NCI-H345 (cell line): ENCODE measurements around the gene MED13L.

ENCODE experiments used
- DNase-seq: peaks from one replicate; lab custom pipeline; 2025; lab: John Stamatoyannopoulos, UW

MED13L gene

DNA sequence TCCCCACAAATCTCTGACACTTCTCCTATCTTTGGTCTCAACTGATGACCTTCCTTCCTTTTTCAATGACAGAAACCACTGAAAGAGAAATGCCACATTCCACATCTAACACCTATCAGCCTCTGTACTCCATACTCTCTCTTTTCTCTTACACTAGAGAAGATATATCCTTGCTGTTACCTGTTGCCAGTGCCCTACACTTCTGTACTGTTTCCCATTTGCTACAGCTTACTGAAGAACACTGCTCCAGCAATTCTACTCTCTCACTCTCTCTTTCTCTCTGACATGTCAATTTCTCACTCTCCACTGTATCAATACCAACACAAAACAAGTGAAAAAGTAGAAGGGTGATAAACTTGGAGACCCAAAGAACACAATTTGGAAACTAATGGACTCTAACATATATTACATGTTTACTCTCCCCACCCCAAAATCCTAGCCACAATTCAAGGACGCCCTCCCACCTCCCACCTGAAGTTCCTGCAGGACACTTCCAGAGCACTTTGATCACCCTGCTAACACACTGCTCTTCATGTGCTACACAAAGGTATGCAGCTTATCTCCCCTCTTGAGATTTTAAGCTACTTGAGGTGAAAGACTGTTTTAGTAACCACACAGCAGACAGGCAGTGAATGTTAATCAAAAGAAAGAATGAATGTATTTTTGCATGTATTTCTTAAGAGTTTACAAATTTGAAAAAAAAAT, 95.0 kb downstream of the MED13L start:
- no peak for DNase-seq

DNA sequence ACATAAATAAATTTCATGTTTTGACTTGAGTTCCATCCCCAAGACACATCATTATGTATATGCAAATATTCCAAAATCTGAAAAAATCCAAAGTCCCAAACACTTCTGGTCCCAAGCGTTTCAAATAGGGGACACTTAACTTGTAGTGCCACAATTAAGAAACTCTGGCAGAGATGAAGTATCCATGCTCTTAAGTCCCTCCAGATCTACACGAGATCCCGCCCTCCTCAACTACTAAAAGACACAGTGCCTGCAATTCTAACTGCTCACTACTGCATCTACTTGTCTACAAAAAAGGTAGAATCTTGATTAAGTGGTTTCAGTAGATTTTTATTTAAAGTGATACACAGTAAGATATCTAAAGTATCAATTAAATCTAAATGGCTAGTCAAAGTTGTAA, 97.0 kb downstream of the MED13L start:
- no peak for DNase-seq

DNA sequence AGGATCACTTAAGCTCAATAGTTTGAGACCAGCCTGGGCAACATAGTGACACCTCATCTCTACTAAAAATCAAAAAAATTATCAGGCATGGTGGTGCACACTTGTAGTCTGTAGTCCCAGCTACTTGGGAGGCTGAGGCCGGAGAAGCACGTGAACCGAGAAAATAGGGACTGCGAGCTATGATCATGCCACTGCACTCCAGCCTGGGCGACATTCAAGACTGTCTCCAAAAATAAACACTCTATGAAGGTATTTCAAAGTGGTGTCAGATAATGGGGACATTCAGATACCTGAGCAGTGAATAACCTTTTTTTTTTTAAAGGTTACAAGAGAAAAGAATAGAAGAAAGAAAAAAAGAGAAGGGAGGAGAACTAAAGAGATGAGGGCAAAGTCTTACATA, 98.1 kb downstream of the MED13L start:
- DNase-seq = no peak

GRCh38 chr12:116177017-116177416, 100.5 kb downstream of the MED13L start:
- DNase-seq = no peak

DNA sequence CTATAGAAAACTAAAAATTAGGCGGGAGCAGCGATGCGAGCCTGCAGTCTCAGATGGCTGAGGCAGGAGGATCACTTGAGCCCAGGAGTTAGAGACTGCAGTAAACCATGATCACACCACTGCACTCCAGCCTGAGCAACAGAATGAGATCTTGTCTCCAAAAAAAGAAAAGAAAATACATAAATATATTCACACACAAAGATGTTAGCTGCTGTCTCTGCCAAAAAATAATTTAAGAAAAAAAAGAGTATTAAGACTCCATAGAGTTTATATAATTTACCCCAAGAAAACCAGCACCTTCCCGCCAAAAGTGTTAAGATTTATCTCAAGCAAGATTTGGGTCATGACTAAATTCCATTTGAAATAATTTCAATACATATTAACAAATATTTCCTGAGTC, 102.6 kb downstream of the MED13L start:
- DNase-seq = no peak

GRCh38 chr12:116174006-116174405, 103.5 kb downstream of the MED13L start:
- no peak for DNase-seq

DNA sequence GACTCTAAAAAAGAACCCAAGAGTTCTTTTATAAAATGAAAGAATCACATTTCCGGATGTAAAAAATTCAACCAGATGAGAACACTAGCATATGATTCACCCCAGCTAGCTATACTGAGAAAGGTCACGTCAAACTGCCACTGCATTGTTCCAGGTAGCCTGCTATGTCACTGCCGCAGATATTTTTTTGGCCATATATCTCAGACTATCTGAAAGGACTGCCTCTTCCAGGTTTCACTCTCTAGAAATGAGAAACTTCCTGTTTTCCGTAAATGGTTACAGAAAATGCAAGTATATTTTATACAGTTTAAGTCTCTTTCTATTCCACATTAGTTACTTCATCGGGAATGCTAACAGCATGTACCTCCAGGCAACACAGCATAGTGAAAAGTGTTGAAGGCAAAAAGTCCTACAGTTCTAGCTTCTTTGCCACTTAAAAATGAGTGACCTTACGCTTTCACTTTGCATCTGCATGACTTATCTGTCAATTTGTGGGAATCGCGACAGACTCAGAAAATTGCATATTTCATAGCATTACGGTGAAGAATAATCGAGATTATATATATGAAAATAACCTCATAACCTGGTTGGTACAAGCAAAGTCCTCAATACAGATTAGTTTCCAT, 105.2 kb downstream of the MED13L start:
- no peak for DNase-seq

- no peak for DNase-seq
Measured at GRCh38 chr12:116171549-116171948, 105.9 kb downstream of the MED13L start.

DNA sequence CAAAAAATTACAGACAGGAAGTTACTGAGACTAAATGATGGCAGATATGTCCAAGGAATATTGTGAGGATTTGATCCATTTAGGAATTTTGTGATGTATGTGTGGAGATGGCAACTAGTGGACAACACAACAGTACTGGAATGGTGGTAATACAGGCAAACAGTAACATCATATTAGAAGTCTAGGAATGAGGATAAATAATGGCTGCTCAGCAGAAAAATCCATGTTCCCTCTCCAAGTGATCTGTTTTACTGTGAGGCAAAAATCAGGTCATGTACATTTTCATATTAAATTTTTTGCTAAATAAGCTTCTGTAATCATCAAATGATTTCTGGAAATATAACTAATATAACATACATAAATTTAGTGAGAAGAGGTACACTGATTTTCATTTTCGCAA, 108.4 kb downstream of the MED13L start:
- DNase-seq = no peak

DNA sequence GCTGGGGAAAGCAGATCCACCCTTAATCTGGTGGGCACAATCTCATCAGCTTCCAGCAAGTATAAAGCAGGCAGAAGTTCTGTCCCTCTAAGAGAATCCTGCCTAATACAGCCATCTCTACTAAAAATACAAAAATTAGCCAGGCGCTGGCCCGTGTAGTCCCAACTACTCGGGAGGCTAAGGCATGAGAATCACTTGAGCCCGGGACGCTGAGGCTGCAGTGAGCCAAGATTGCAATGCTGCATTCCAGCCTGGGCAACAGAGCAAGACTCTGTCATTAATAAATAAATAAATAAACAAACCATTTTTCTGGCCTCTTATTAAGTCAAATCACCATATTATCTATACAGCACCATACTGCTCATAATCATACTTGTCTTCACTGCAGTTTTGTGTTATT, 111.2 kb downstream of the MED13L start:
- DNase-seq = no peak

- no peak for DNase-seq
Measured at GRCh38 chr12:116165036-116165425, 112.5 kb downstream of the MED13L start.

- no peak for DNase-seq
Measured at GRCh38 chr12:116164250-116165035, 113.0 kb downstream of the MED13L start.

DNA sequence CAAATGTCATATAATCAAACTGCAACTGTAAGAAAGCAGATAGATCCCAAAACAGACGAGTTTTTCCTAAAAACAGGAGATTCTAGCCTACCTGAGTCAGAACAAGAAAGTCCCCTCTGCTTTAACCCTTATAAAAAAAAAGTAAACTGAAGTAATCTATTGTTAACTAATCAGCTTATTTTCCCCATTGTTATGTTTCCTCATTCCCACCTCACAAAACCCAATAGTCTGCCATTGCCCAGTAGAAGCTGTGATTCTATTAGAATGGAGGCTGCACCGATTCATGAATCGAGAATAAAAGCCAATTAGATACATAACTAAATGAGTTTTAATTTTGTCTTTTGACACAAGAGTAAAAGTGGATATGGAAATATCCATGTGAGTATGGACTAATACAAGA, 115.4 kb downstream of the MED13L start:
- no peak for DNase-seq

DNA sequence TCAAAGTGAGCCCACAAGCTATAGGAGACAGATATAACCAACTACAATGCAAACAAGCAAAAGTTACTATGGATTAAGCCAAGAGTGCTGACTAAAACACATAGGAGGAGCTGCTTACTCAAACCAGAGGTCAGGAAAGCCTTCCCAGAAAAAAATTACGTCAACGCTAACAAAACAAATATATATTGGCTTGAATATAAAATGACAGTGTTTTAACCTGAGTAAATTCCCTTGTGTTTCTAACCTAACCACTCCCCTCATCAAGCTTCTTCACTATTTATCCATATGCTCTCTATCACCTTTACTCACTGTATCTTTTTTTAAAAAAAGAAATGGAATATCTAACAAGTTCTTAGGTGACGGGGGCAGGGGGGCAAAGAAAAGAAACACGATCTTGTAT, 115.9 kb downstream of the MED13L start:
- DNase-seq = no peak

- no peak for DNase-seq
Measured at GRCh38 chr12:116160883-116161458, 116.5 kb downstream of the MED13L start.

DNA sequence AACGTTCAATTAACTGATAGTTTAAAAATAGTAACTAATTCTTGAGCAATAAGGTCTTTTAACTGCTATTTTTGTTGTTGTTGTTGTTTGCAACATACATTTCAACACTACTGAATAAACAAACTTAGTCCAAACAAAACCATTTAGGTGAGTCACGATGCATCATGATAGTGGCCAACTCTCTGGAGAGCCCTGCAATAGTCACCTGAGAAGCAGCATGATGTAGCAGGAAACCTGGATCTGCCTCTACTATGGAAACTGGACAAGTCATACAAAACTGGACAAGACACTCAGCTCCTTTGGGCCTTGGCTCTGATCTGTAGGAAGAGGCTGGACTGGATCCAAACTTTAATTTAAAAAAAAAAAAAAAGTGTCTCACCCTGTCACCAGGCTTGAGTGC, 117.3 kb downstream of the MED13L start:
- DNase-seq = no peak

DNA sequence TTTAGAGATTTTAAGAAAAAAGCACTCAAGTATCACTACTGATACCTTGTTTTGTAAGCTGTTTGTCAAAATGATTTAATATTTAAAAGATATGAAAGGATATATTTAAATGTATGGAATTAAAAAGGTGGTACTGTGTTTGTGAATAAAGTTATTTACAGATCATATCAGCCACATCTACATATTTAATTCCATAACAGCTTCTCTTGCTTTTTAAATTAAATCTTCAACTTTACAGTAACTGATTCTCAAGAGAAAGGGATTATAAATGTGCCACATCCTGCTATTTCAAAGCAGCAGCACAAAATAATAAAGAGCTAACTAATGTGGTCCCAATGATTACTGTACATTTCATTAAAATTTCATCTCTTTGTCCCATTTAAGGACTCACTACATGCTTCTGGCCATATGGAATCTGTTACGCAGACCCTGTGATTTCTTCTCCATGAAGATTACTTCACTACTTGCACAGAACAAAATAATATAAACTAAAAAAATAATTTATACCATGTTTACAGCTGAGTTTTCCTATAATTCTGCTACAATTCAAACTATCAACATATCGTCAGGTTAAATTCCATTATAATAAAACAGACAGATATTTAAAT, 117.8 kb downstream of the MED13L start:
- no peak for DNase-seq

- peak; percentile 10 for DNase-seq
Measured at GRCh38 chr12:116159175-116159574, 118.3 kb downstream of the MED13L start.

- peak; percentile 22 for DNase-seq
Measured at GRCh38 chr12:116157845-116158267, 119.6 kb downstream of the MED13L start.

DNA sequence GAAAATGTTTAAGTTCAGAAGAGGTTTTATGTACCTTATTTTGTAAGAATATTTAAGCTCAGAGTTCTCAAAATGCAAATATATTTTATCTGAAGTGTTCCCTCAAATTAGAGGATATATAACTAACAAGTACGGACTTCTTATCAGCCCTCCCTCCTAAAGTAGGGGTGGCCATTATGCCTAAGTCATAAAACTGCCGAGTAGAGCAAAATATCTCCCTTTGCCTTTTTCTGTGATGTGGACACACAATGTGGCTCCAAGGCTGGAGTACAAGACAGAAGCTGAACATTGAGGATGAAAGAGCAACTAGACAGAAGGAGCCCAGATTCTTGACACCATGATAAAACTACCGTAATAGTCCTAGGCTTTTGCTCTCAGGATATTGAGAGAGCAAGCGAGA, 120.9 kb downstream of the MED13L start:
- DNase-seq = no peak

DNA sequence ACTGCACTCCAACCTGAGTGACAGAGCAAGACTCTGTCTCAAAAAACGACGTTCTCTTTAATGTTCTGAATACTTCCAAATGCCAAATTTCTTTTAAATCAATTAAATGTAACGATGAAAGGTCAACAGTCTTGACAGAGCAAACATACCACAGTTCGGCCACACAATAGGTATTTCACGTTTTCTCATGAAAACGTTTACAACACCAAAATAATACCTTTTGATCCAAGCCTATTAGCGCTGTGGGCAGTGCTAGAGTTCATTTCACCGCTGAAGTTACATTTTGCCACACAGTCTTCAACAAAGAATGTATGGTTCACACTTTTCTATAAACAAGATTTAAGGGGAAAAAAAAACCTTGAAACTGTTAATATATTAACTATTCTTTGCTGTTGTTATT, 122.1 kb downstream of the MED13L start:
- no peak for DNase-seq

DNA sequence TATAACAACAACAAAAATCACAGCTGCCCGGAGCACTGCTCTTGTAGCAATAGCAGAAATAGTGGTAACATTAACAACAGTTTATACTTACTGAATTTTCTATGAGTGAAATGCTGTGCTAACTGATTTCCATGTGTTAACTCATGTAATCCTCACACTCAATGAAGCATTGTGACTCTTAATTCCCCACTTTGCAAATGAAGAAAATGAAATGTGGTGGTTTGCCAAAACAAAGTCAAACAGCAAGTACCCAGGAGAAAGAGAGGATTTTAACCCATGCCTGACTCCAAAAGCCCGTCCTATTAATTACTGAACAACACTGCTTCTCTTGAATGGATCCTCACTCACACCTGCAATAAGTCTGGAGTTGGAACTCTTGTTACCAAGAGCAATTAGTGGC, 123.5 kb downstream of the MED13L start:
- DNase-seq = no peak
